Right lobe of liver (tissue), 4 donors: ENCODE measurements around the gene SAMD9.

Experiments used
- POLR2A ChIP-seq: fragments of 450-650 bp; IDR thresholded peaks from one replicate; pipeline ENCODE4 v1.6.1; 2017; ENCODE audit warnings: antibody characterized with exemption, mild to moderate bottlenecking
- TF ChIP-seq, protein P1 (sequence below), 4 donors: fragments of 200-600 bp in 3 of 4; fragments of 450-650 bp in 1 of 4; IDR thresholded peaks; one replicate each; pipeline versions ENCODE4 v1.5.1 to v1.8.0; 2016 to 2022; ENCODE audit warnings: antibody characterized with exemption in 4 of 4, mild to moderate bottlenecking in 2 of 4
- donor health status: DM: no; HTN: no; CAD: no.
- donor health status: DM: no; HTN: no; CAD: no.
- donor health status: DM: no; HTN: yes; CAD: no.

DNA sequence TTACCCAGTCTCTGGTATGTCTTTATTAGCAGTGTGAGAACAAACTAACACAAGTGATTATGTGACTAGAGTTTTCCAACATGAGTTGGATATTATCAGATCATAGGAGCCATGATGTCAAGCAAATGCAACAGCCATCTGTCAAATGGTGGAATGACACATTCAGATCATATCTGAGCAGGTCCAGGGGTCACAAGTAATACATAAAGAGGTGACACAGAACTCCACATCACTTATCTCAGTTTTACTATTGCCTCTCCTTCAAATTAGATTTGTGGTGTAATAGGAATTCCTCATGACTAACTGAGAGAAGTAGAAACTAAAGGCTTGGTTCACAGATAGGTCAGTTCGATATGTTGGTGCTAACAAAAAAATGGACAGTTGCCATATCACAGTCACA is 42.6 kb upstream of the SAMD9 start:
- TF ChIP-seq, protein P1, sequence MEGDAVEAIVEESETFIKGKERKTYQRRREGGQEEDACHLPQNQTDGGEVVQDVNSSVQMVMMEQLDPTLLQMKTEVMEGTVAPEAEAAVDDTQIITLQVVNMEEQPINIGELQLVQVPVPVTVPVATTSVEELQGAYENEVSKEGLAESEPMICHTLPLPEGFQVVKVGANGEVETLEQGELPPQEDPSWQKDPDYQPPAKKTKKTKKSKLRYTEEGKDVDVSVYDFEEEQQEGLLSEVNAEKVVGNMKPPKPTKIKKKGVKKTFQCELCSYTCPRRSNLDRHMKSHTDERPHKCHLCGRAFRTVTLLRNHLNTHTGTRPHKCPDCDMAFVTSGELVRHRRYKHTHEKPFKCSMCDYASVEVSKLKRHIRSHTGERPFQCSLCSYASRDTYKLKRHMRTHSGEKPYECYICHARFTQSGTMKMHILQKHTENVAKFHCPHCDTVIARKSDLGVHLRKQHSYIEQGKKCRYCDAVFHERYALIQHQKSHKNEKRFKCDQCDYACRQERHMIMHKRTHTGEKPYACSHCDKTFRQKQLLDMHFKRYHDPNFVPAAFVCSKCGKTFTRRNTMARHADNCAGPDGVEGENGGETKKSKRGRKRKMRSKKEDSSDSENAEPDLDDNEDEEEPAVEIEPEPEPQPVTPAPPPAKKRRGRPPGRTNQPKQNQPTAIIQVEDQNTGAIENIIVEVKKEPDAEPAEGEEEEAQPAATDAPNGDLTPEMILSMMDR (IDR thresholded peaks at IDR 0.05) = no peak
- TF ChIP-seq POLR2A = no peak
